MG63 (cell line): ENCODE measurements around the gene CLDN7. TPM values are rescaled to one million over a fixed set of nuclear protein-coding genes. Genes with fewer than 3 reads are reported as not detected.

ENCODE experiments used
- DNase-seq: peaks from one replicate; pipeline ENCODE4 v3.0.0-alpha.2; 2020
- H3K27me3 ChIP-seq: fragments of 250-450 bp; sonication (Bioruptor Pico); 2 replicates; pipeline ENCODE4 v1.5.1; 2020; ENCODE audit warnings: mild to moderate bottlenecking, moderate library complexity
- H3K36me3 ChIP-seq: fragments of 250-450 bp; sonication (Bioruptor Pico); 2 replicates; pipeline ENCODE4 v1.5.1; 2020; ENCODE audit warnings: mild to moderate bottlenecking, moderate library complexity
- H3K4me3 ChIP-seq: fragments of 250-450 bp; sonication (Bioruptor Pico); 2 replicates; pipeline ENCODE4 v1.5.1; 2020; ENCODE audit warnings: mild to moderate bottlenecking, moderate library complexity
- H3K9me3 ChIP-seq: fragments of 250-450 bp; sonication (Bioruptor Pico); 2 replicates; pipeline ENCODE4 v1.5.1; 2020; ENCODE audit warnings: mild to moderate bottlenecking, moderate library complexity
- total RNA-seq: library from RNA; depleted of rRNA; stranded (reverse); fragments of >200 nt; shearing (Covaris generic); gene quantifications from 2 replicates; pipeline ENCODE4 v1.2.3, GENCODE V29; 2014; ENCODE audit warnings: low replicate concordance

The CLDN7 gene
- total RNA-seq, 1 experiment from 2014 or later, result not detected

- H3K36me3 ChIP-seq, result peaks cover 26% of the 10 kb centered on the region
- H3K4me3 ChIP-seq, result peak within 1 kb of the TSS; percentile 76
- DNase-seq, result peak; percentile 88
- no peaks in the 10 kb centered on the region for H3K27me3 ChIP-seq
- no peaks in the 10 kb centered on the region for H3K9me3 ChIP-seq
These were observed 28.0 kb downstream of the CLDN7 start, which contains the start of gene DVL2 for GRCh38 chr17:7234083-7234951. TSS of gene DVL2 (minus strand) at chr17:7234517. CDS start at chr17:7234262, 255 bp downstream.

DNA sequence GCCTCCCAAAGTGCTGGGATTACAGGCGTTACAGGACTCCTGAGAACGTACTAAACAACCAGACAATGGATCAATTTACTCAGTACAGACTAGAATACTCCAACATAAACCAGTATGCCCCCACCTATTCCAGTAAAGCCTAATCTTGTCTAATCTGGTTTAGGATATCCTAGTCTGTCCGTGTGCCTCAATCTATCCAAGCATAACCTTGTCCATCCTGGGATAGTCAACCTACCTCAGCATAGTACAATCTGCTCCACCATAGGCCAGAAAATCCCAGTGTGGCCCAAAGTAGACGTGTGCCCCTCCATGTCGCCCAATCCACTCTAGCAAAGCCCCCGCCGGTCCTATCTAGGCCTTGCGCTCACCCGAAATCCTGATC is 28.6 kb downstream of the CLDN7 start:
- peak overlapping the region; percentile 76 for H3K4me3 ChIP-seq
- no peaks in the 10 kb centered on the region for H3K27me3 ChIP-seq
- H3K9me3 ChIP-seq, result no peaks in the 10 kb centered on the region
- H3K36me3 ChIP-seq, result peaks cover 26% of the 10 kb centered on the region
- no peak for DNase-seq

DNA sequence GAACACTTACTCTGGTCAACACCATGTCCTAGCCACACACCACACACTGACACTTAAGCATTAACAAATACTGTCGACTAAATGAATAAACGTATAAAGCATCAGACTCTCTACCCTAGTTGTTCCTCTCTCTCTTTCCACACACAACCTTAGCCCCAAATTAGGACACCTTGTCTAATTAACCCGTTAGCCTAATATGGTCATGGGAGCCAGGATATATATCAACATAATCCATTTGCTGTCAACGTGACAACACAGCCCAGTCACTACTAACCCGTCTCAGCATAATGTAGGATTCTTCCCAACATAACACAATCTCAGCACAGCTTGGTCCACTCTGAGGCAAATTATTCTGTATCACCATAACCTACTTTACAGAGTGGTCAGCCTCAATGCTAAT is 30.2 kb downstream of the CLDN7 start:
- Histone ChIP-seq H3K9me3 (no peaks in the 10 kb centered on the region), H3K36me3 (peaks cover 21% of the 10 kb centered on the region), H3K4me3 (no peak overlapping the region), H3K27me3 (no peaks in the 10 kb centered on the region)
- DNase-seq, result no peak

- peaks cover 10% of the 10 kb centered on the region for H3K36me3 ChIP-seq
These were observed 32.8 kb downstream of the CLDN7 start for GRCh38 chr17:7229504-7229903.

DNA sequence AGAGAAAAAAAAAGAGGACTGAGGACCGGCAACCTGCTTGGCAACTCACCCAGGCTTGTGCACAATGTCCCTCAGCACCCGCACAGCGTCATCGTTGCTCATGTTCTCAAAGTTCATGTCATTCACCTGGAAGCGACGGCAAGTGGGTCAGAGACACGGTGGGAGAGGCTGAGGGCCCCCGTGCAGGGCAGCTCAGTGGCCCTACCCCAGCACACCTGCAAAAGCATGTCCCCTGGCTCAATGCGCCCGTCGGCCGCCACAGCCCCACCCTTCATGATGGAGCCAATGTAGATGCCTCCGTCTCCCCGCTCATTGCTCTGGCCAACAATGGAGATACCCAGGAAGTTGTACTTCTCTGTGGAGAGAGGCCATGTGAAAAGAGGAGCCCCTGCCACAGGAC is 33.4 kb downstream of the CLDN7 start:
- DNase-seq, result no peak
- no peak overlapping the region for H3K4me3 ChIP-seq
- H3K36me3 ChIP-seq, result peaks cover 13% of the 10 kb centered on the region
- H3K27me3 ChIP-seq, result no peaks in the 10 kb centered on the region
- no peaks in the 10 kb centered on the region for H3K9me3 ChIP-seq

More at GRCh38 chr17:7229504-7229903, 32.8 kb downstream of the CLDN7 start:
- Histone ChIP-seq H3K9me3 (no peaks in the 10 kb centered on the region), H3K27me3 (no peaks in the 10 kb centered on the region), H3K4me3 (no peak overlapping the region)
- DNase-seq, result no peak

- no peak overlapping the region for H3K4me3 ChIP-seq
- H3K36me3 ChIP-seq, result peaks cover 29% of the 10 kb centered on the region
- DNase-seq, result no peak
- no peaks in the 10 kb centered on the region for H3K27me3 ChIP-seq
- H3K9me3 ChIP-seq, result no peaks in the 10 kb centered on the region
These were observed 35.3 kb downstream of the CLDN7 start for GRCh38 chr17:7226721-7227710.

GRCh38 chr17:7225711-7226331 is 36.5 kb downstream of the CLDN7 start:
- no peak for DNase-seq

DNA sequence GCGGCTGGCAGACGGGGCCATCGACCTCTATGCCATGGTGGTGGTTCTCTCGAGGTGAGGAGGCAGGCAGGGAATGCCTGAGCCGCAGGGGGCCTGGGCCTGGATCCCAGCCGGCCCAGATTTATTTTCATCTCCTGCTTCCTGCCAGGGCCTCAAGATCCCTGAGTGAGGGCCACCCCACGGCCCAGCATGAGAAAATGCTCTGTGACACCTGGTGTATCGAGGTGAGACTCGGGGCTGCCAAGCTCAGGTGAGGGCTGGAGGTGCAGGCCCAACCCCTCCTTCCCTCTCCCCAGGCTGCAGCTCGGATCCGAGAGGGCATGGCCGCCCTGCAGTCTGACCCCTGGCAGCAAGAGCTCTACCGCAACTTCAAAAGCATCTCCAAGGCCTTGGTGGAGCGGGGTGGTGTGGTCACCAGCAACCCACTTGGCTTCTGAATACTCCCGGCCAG is 37.6 kb downstream of the CLDN7 start:
- peak; percentile 29 for DNase-seq
- Histone ChIP-seq H3K36me3 (peaks cover 48% of the 10 kb centered on the region), H3K9me3 (no peaks in the 10 kb centered on the region), H3K27me3 (no peaks in the 10 kb centered on the region), H3K4me3 (no peak overlapping the region)

More at GRCh38 chr17:7225711-7226331, 36.5 kb downstream of the CLDN7 start:
- Histone ChIP-seq H3K27me3 (no peaks in the 10 kb centered on the region), H3K9me3 (no peaks in the 10 kb centered on the region), H3K4me3 (no peak overlapping the region), H3K36me3 (peaks cover 41% of the 10 kb centered on the region)

DNA sequence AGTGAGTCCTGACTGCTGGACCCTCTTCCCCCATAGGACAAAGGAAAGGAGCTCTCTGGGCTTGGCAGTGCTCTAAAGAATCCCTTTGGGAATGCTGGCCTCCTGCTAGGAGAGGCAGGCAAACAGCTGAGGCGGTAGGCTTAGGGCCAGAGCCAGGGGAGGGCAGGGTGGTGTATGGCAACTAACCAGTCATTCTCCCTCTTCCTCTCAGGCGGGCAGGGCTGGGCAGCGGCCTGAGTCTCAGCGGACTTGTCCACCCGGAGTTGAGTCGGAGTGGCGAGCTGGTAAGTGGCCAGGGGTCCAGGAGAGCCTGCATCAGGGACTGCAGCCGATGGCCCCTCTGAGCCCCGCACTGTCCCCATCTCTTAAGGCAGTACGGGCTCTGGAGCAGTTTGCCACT is 38.2 kb downstream of the CLDN7 start:
- no peaks in the 10 kb centered on the region for H3K27me3 ChIP-seq
- no peaks in the 10 kb centered on the region for H3K9me3 ChIP-seq
- no peak overlapping the region for H3K4me3 ChIP-seq
- no peak for DNase-seq
- H3K36me3 ChIP-seq, result peaks cover 48% of the 10 kb centered on the region

DNA sequence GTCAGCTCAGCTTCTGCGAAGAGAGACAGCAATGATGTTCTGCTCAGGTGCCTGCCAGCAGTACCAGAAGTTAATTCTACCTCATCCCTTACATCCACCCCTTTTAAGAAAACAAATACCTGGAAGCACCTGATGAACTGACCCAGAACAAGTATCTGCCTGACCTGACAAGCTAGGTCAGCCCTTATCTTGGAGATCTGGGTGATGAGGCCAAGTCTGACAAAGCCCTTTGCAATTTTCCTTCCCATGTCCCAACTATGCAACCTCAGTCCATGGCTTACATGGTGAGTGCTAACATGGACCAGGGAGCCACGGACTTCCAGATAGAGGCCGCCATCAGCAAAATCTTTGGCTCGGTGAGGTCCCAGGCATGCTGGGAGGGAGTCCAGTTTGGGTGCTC is 38.9 kb downstream of the CLDN7 start:
- DNase-seq, result no peak
- Histone ChIP-seq H3K27me3 (no peaks in the 10 kb centered on the region), H3K4me3 (no peak overlapping the region), H3K9me3 (no peaks in the 10 kb centered on the region), H3K36me3 (peaks cover 48% of the 10 kb centered on the region)

DNA sequence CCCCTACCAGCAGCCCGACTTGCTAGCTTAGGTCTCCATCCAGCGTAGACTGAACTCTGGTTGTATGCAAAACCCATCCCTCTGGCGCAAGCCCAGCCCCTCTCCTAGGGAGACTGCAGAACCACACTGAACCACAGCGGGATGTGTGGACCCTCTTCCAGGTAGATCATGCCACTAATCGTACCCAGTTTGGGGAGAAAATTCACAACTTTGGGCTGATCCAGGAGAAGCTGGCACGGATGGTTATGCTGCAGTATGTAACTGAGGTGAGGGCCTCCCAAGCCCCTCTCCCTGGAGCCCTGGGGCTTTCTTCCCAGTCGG is 39.3 kb downstream of the CLDN7 start:
- H3K27me3 ChIP-seq, result no peaks in the 10 kb centered on the region
- no peak overlapping the region for H3K4me3 ChIP-seq
- H3K36me3 ChIP-seq, result peaks cover 48% of the 10 kb centered on the region
- no peaks in the 10 kb centered on the region for H3K9me3 ChIP-seq
- no peak for DNase-seq

GRCh38 chr17:7222093-7222971 is 39.9 kb downstream of the CLDN7 start:
- DNase-seq, result no peak
- peaks cover 48% of the 10 kb centered on the region for H3K36me3 ChIP-seq
- no peaks in the 10 kb centered on the region for H3K27me3 ChIP-seq
- H3K4me3 ChIP-seq, result no peak overlapping the region
- no peaks in the 10 kb centered on the region for H3K9me3 ChIP-seq

DNA sequence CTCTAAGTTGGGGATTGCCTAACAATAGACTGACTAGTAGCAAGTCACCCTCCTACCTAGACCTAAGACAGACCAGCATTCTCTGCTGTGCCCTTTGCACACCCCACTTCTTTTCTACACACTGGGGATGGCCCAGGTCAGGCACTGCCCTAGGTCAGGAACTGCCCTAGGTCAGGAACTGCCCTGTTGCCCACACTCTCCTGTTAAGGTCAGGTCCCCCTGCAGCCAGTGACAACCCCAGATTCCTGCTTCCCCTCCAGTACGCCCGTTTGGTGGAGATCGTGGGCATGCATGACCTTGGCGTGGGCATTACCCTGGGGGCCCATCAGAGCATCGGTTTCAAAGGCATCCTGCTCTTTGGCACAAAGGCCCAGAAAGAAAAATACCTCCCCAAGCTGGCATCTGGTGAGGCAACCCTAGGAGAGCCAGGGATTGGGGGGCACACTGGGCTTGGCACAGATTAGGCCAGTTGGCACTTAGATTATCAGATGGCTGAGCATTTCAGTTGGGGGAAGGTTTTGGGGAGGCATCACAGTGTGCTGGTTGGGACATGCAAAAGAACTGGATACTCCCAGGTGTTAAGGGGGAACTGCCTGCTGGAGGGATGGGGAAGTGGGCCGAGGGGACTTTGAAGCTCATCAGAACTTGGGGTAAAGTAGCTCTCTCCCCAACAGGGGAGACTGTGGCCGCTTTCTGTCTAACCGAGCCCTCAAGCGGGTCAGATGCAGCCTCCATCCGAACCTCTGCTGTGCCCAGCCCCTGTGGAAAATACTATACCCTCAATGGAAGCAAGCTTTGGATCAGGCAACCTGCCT is 40.8 kb downstream of the CLDN7 start:
- Histone ChIP-seq H3K36me3 (peaks cover 48% of the 10 kb centered on the region), H3K9me3 (no peaks in the 10 kb centered on the region), H3K4me3 (peak overlapping the region; percentile 75; the same call in 1 of the 2 replicates), H3K27me3 (no peaks in the 10 kb centered on the region)
- DNase-seq, result no peak

DNA sequence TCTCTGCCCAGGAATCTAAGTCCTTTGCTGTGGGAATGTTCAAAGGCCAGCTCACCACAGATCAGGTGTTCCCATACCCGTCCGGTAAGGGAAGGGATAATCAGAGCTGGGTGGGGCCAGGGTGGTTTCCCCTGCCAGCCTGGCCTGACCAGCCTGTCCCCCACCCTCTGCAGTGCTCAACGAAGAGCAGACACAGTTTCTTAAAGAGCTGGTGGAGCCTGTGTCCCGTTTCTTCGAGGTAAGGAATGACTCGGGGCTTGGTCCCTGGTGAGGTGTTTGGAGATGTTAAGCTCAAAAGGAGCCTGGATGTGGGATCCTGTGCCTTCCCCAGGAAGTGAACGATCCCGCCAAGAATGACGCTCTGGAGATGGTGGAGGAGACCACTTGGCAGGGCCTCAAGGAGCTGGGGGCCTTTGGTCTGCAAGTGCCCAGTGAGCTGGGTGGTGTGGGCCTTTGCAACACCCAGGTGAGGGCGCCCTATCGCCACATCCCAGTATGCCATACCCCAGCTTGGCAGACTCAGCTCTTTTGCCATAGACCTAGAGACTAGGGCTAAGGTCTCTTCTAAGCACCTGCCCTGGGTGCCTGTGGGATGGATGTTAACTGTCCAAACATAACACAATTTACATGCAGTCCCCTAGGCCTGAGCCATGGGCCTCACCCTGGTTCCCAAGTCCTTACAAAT is 41.5 kb downstream of the CLDN7 start:
- Histone ChIP-seq H3K27me3 (no peaks in the 10 kb centered on the region), H3K36me3 (peaks cover 48% of the 10 kb centered on the region), H3K9me3 (no peaks in the 10 kb centered on the region), H3K4me3 (peak overlapping the region; percentile 75)
- peak; percentile 58 for DNase-seq
